Naive B cell (primary cell): Measurements from ENCODE around the gene ZDHHC21. TPM values are rescaled to one million over a fixed set of nuclear protein-coding genes. Genes with fewer than 3 reads are reported as not detected.
A peak's percentile ranks its signal among the peaks of the same experiment; 100 is the strongest.

Experiments
- ATAC-seq, 2 donors: fragments of 150-1000 bp; cut with Tn5 transposase; 2 replicates each; pipeline ENCODE4 v1.10.0; 2021; ENCODE audit warnings: low read depth in 2 of 2, mild to moderate bottlenecking in 2 of 2, moderate library complexity in 2 of 2
- DNase-seq: peaks from one replicate; pipeline ENCODE4 v3.0.0; 2022
- H3K27ac Mint-ChIP-seq, 6 donors: one replicate each; pipeline ENCODE4 v1.8.0; 2020 to 2022; ENCODE audit warnings: mild to moderate bottlenecking in 6 of 6, mixed read lengths in 6 of 6, moderate library complexity in 5 of 6, inconsistent platforms in 2 of 6
- H3K27me3 Mint-ChIP-seq, 3 donors: one replicate each; pipeline ENCODE4 v1.8.0; 2021 to 2022; ENCODE audit warnings: mixed read lengths in 3 of 3, mild to moderate bottlenecking in 1 of 3
- H3K36me3 Mint-ChIP-seq, 2 donors: one replicate each; pipeline ENCODE4 v1.8.0; 2020 to 2022; ENCODE audit warnings: mixed read lengths in 2 of 2, inconsistent platforms in 1 of 2, mild to moderate bottlenecking in 1 of 2
- H3K4me1 Mint-ChIP-seq, 3 donors: one replicate each; pipeline ENCODE4 v1.8.0; 2020 to 2022; ENCODE audit warnings: mixed read lengths in 3 of 3, inconsistent platforms in 1 of 3, mild to moderate bottlenecking in 1 of 3, moderate library complexity in 1 of 3
- H3K4me3 Mint-ChIP-seq, 8 donors: one replicate each; pipeline ENCODE4 v1.8.0; 2020 to 2022; ENCODE audit warnings: mild to moderate bottlenecking in 8 of 8, mixed read lengths in 8 of 8, moderate library complexity in 8 of 8, inconsistent platforms in 2 of 8
- H3K9me3 Mint-ChIP-seq, 7 donors: one replicate each; pipeline ENCODE4 v1.8.0; 2020 to 2022; ENCODE audit warnings: mixed read lengths in 7 of 7, mild to moderate bottlenecking in 5 of 7, inconsistent platforms in 2 of 7, moderate library complexity in 1 of 7
- polyA plus RNA-seq, 6 donors: library from polyadenylated mRNA; unstranded; fragments of 300-500 nt; fragmentation: Illumina TruSeq; gene quantifications; one replicate each; pipeline ENCODE4 v1.2.3, GENCODE V29; 2021; ENCODE audit warnings: low read depth in 6 of 6

The ZDHHC21 gene, protein sequence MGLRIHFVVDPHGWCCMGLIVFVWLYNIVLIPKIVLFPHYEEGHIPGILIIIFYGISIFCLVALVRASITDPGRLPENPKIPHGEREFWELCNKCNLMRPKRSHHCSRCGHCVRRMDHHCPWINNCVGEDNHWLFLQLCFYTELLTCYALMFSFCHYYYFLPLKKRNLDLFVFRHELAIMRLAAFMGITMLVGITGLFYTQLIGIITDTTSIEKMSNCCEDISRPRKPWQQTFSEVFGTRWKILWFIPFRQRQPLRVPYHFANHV
- 1 to 10 TPM; 1.7 to 3.8 (median 3.2) TPM for polyA plus RNA-seq

DNA sequence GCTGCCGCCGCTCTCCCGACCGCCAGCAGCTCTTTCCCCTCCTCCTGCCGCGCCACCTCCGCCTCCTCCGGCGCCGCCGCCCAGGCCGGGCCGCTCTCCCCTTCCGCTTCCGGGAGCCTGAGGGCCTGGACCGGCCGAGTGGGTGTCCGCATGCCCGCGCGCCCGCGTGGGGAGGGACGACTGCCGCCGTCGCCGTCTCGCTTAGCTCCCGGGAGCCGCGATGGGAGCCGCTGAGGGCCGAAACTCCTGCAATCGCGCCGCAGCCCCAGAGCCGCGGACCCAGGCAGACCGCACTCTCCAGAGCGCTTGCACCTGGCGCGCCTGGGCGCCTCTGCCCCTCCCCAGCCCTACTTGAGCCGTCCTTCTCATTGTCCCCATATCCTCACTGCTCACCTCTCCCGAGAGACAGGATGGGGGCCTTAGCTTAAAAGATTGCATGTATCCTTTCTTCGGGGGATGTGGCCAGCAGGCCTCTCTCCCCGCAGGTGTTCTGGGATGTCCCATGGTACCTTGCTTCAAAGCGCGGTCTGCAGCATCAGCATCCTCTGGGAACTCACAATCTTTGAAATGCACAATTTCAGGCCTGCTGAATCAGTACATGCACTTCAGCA is at the start of gene ZDHHC21:
Gene ZDHHC21, minus strand, starts transcription at position 182 of the 611 bp plus-strand sequence. CDS start 19,092 bp downstream, outside the sequence.
- Mint-ChIP-seq H3K9me3 (no peaks in the 10 kb centered on the region), H3K4me1 (peaks cover 39 to 48% (median 41%) of the 10 kb centered on the region in 3 donors), H3K27ac (peak within 1 kb of the TSS; percentile 70 to 96 (median 92)), H3K27me3 (peaks cover 4 to 18% (median 16%) of the 10 kb centered on the region in 3 donors), H3K36me3 (peaks cover 0 to 4% of the 10 kb centered on the region in 2 donors), H3K4me3 (peak within 1 kb of the TSS; percentile 89 to 99 (median 96))
- ATAC-seq (peak; percentile 62 to 68), DNase-seq (peak; percentile 51)

DNA sequence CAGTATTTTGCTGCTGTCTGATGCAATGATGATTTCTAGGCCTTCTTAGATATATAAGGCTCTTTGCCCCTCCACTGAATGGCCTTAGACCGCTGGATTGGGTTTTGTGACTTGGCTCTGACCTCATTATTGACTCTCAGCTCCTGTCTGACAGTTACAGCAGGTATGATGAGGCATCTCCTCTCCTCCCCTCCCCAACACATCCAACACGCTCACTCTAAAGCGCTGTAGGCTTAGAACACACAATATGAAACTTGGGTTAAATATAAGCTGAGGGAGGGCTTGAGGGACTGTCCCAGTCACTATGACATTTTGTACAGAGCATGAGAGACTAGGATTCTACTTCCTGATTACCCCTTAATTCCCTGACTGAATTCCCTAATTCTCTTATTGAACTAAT is 48.1 kb upstream of the ZDHHC21 start:
- peaks cover 0 to 3% (median 0%) of the 10 kb centered on the region in 7 donors for H3K9me3 Mint-ChIP-seq
- ATAC-seq (no peak), DNase-seq (no peak)
- peaks cover 30 to 35% (median 30%) of the 10 kb centered on the region in 3 donors for H3K27me3 Mint-ChIP-seq
- H3K4me3 Mint-ChIP-seq = no peak overlapping the region
- H3K4me1 Mint-ChIP-seq = no peaks in the 10 kb centered on the region
- H3K27ac Mint-ChIP-seq = no peak overlapping the region
- no peaks in the 10 kb centered on the region for H3K36me3 Mint-ChIP-seq

DNA sequence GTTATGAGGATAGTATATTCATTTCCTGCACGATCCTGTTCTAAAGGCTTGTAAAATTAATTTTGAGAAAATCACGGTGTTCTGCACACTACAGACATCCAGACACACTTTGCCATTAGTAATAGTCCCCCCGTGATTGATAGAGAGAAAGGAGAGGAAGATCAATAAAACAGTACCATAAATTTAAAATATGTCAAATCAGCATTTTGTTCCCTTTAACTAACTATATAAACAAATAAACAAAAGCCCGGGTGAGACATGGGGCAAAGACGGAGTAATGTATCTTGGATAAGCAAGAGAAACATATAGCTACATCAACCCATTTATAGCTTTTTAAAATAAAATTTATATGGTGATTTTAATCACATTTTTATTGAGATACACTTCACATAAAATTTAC is 39.9 kb upstream of the ZDHHC21 start:
- Mint-ChIP-seq H3K27ac (no peak overlapping the region), H3K9me3 (no peaks in the 10 kb centered on the region), H3K36me3 (no peaks in the 10 kb centered on the region), H3K27me3 (peaks cover 24 to 37% (median 24%) of the 10 kb centered on the region in 3 donors), H3K4me1 (no peaks in the 10 kb centered on the region), H3K4me3 (no peak overlapping the region)
- DNase-seq (no peak), ATAC-seq (no peak)

DNA sequence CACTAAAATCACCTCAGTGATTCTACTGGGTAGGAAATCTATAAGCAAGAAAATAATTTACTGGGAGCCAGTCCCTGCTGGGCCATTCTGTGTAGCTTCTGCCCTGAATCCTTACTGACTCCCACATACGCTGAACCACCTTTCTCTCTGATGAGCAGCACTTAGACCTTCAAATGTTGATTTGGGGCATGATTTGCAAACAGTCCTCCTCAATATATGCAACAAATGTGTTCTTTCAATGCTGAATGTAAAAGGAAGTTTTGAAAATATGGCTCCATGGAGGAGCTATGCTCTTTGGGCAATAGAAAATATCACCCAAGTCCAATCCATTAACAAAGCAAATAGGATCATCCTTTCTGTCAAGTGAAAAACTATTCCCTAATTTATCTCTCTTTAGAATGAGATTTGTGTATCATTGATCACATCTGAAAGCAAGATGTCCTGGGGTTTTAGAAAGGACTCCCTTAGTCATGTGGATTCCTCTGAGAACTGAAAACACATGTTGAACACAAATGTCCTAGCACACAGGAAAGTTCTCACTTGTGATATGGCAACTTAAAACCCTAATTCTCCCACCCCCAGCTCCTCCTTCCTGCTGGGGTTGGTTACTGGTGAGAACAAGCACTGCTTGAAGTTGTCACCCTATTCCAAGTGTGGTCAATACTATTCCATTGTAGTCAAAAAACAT is 38.2 kb upstream of the ZDHHC21 start:
- H3K27me3 Mint-ChIP-seq = peaks cover 21 to 28% (median 22%) of the 10 kb centered on the region in 3 donors
- no peak for DNase-seq
- H3K4me3 Mint-ChIP-seq = no peak overlapping the region
- H3K9me3 Mint-ChIP-seq = no peaks in the 10 kb centered on the region
- H3K36me3 Mint-ChIP-seq = no peaks in the 10 kb centered on the region
- no peaks in the 10 kb centered on the region for H3K4me1 Mint-ChIP-seq
- ATAC-seq = no peak
- H3K27ac Mint-ChIP-seq = no peak overlapping the region

DNA sequence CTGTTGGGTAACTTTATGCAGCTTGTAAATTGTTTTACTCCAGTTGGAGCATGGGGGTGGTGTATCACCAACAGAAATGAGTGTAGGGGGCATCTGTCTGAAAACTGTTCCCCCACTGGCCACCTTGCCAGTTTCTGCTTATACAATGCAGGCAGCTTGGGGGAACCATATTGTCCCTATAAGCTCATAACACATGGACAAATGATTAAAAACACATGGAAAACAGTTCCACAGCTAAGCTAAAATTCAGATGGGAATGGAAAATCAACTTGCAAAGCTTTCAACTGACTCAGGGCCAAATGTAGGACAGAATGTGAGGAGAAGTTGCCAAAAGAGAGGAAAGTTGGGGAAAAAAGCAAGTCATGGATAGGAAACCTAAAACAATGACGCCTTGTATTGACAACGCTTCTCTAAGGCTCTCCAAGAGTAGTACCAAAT is 37.2 kb upstream of the ZDHHC21 start:
- Mint-ChIP-seq H3K27me3 (peaks cover 19 to 25% (median 19%) of the 10 kb centered on the region in 3 donors), H3K4me1 (no peaks in the 10 kb centered on the region), H3K36me3 (no peaks in the 10 kb centered on the region), H3K9me3 (no peaks in the 10 kb centered on the region), H3K27ac (no peak overlapping the region), H3K4me3 (no peak overlapping the region)
- DNase-seq (no peak), ATAC-seq (no peak)

DNA sequence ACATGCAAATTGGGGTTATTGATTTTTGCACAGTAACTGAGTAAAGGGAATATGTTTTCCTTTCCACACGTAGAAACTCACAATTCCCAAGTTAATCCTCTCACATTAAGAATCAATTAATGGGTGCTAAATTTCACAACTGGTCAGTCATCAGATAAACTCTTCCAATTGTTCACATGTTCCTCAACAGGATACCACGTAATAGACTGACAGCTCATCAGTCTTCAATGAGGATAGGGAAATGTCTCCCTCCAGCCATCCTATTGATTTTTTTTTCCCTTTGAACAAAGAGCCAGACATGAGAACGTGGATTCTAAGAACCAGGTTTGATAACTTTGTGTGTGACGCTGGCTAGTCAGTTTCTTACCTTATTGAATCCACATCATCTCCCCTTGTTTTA is 30.1 kb upstream of the ZDHHC21 start:
- H3K27me3 Mint-ChIP-seq = peaks cover 42 to 54% (median 53%) of the 10 kb centered on the region in 3 donors
- no peaks in the 10 kb centered on the region for H3K4me1 Mint-ChIP-seq
- H3K4me3 Mint-ChIP-seq = no peak overlapping the region
- no peaks in the 10 kb centered on the region for H3K36me3 Mint-ChIP-seq
- DNase-seq = no peak
- no peak for ATAC-seq
- no peak overlapping the region for H3K27ac Mint-ChIP-seq
- H3K9me3 Mint-ChIP-seq = peaks cover 0 to 5% (median 0%) of the 10 kb centered on the region in 7 donors

DNA sequence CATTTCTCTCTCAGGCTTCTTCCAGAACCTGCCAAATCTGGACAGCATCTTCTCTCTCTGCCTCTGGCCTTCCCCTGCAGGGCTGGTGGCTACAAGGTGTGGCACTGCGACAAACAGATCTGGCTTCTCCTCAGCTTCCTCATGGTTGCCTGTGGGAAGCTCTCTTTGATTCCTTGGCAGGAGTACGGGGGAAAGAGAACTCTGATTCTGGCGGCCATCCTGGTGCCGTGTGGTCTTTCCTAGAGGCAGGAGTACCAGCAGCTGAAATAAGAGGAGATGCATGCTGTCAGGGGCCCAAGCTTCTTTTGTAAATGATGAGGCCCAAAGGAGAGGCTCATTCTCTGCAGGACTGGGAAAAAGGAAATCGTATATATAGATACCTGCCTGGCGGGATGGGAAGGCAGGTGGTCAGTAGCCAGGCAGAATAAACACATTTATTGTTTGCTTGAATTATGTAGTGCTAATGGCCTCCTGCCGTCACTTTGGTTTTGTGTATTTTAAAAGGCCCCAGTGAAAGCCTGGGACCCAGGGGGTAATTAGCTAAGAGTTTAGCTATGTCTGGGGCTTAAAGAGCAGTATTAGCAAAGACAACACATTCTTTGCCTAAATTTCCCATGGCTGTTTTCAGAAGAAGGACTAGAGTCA is 29.3 kb upstream of the ZDHHC21 start, which contains the start of gene CER1:
Gene CER1, minus strand, starts transcription at position 343 of the 645 bp plus-strand sequence. Its CDS starts 61 bp downstream, at position 282.
- ATAC-seq = no peak
- DNase-seq = no peak
- Mint-ChIP-seq H3K9me3 (peaks cover 0 to 5% (median 0%) of the 10 kb centered on the region in 7 donors), H3K27me3 (peaks cover 41 to 47% (median 47%) of the 10 kb centered on the region in 3 donors), H3K4me1 (no peaks in the 10 kb centered on the region), H3K4me3 (peak within 1 kb of the TSS in 1 of 8 donors; percentile 17), H3K36me3 (no peaks in the 10 kb centered on the region), H3K27ac (peak within 1 kb of the TSS in 1 of 6 donors; percentile 29)

DNA sequence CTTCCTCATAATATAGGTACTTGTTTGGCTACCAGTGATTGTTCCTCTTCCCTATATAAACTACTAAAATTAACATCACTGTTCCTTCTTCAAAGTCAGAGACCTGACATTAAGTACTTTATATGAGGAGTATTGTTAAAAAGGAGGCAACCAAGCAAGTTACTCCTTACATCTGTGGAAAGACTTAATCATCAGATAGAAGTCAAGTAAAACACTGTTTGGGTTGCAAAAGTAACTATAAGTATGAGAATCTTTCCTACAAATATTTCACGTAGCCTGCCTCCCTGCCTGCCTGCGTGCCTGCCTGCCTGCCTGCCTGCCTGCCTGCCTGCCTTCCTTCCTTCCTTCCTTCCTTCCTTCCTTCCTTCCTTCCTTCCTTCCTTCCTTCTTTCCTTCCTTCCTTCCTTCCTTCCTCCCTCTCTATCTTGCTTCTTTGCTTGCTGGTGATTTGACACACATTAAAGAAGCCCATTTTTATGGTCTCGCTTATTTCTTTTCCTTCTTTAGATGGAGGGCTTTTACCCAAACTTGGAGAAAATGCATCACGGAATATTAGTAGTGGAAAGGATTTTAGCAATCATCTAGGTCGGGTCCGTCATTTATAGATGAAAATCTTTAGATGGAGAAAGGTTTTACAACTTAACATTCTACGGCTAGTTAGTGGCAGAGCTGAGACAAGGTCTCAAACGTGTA is 26.1 kb upstream of the ZDHHC21 start:
- H3K4me3 Mint-ChIP-seq = no peak overlapping the region
- DNase-seq (no peak), ATAC-seq (no peak)
- no peak overlapping the region for H3K27ac Mint-ChIP-seq
- peaks cover 0 to 5% (median 0%) of the 10 kb centered on the region in 7 donors for H3K9me3 Mint-ChIP-seq
- no peaks in the 10 kb centered on the region for H3K36me3 Mint-ChIP-seq
- H3K4me1 Mint-ChIP-seq = no peaks in the 10 kb centered on the region
- peaks cover 40 to 50% (median 48%) of the 10 kb centered on the region in 3 donors for H3K27me3 Mint-ChIP-seq

DNA sequence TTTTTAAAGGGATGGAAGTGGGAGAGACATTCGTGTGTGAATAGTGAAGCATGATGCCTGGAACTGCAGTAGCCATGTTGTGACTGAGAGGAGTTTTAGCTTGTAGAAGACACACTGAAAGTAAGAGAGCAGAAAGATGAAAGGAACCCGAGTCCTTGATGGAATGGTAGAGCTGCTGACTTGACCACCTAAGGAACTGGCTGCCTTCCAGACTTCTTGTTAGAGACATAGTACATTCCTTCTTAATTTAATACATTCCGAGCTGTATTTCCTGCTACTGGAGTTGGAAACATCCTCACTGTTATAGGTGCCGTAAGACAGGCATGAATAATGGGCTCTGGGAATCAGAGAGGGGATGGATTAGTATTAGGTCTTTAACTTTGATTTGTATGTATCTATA is 21.9 kb upstream of the ZDHHC21 start:
- ATAC-seq = no peak
- peaks cover 32 to 48% (median 39%) of the 10 kb centered on the region in 3 donors for H3K27me3 Mint-ChIP-seq
- peaks cover 0 to 5% of the 10 kb centered on the region in 2 donors for H3K36me3 Mint-ChIP-seq
- H3K27ac Mint-ChIP-seq = no peak overlapping the region
- DNase-seq = no peak
- H3K4me1 Mint-ChIP-seq = peaks cover 7 to 13% (median 11%) of the 10 kb centered on the region in 3 donors
- peaks cover 0 to 5% (median under 1%) of the 10 kb centered on the region in 7 donors for H3K9me3 Mint-ChIP-seq
- H3K4me3 Mint-ChIP-seq = no peak overlapping the region

DNA sequence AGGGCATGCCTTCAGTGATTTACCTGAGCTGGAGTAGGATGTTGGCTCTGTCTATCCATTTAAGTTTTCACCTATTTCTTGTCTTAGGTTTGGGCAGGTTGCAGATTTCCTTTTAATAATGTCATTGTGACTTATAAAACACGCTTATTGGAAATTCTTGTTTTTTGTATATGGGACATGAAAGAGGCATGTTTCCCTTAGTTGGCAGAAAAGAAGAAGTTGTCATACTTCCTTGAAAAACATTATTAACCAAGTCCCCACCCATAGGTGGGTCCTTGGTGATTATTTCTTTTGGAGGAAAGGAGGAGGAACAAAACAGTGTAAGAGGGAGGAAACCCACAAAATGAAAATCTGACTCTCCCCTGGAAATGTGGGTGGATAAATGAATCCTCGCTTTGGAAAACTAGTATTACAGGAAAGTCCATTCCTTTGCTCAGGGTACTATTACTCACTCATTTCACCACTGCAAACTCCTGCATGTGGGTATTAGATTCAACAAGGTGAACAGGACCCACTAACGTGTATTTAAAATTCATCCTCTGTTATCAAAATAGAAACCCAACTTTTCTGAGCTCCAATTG is 20.0 kb upstream of the ZDHHC21 start:
- Mint-ChIP-seq H3K27ac (no peak overlapping the region), H3K4me1 (peaks cover 7 to 13% (median 11%) of the 10 kb centered on the region in 3 donors), H3K27me3 (peaks cover 36 to 54% (median 40%) of the 10 kb centered on the region in 3 donors), H3K9me3 (peaks cover 0 to 5% (median 1%) of the 10 kb centered on the region in 7 donors), H3K36me3 (peaks cover 7 to 12% of the 10 kb centered on the region in 2 donors), H3K4me3 (peak overlapping the region in 1 of 8 donors; percentile 10)
- no peak for ATAC-seq
- DNase-seq = no peak

DNA sequence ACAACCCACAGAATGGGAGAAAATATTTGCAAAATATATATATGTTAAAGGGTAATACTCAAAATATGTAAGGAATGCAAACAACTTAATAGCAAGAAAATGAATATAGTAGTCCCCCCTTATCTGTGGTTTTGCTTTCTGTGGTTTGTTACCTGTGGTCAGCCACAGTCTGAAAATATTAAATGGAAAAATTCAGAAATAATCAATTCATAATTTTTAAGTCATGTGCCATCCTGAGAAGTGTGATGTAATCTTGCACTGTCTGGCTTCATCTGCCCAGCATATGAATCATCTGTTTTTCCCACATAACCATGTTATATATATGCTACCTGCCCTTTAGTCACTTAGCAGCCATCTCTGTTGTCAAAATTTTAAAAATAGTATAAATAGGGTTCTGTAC is 17.6 kb upstream of the ZDHHC21 start:
- H3K36me3 Mint-ChIP-seq = peaks cover 7 to 12% of the 10 kb centered on the region in 2 donors
- no peak overlapping the region for H3K4me3 Mint-ChIP-seq
- peaks cover 31 to 60% (median 32%) of the 10 kb centered on the region in 3 donors for H3K27me3 Mint-ChIP-seq
- ATAC-seq = no peak
- H3K4me1 Mint-ChIP-seq = peaks cover 19 to 24% (median 20%) of the 10 kb centered on the region in 3 donors
- DNase-seq = no peak
- H3K9me3 Mint-ChIP-seq = peaks cover 0 to 14% (median 9%) of the 10 kb centered on the region in 7 donors
- H3K27ac Mint-ChIP-seq = no peak overlapping the region

DNA sequence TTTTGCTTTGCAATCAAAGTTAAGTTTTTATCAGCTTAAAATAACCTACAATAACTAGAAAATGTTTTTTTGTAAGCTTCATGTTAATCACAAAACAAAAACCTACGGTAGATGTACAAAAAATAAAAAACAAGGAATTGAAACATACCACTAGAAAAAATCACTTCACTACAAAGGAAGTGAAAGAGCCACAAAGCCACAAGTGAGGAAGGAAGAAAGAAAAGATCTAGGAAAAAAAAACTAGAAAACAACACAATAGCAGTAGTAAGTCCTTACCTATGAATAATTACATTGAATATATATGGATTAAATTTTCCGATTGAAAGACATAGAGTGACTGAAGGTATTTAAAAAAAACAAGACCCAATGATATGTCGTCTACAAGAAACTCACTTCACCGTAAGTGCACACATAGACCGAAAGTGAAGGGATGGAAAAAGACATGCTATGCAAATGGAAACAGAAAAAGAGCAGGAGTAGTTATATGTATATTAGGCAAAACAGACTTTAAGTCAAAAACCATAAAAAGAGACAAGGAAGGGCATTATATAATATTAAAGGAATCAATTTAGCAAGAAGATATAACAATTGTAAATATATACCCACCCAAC is 13.4 kb upstream of the ZDHHC21 start:
- H3K27ac Mint-ChIP-seq = peak overlapping the region in 2 of 6 donors; percentile 25 to 79
- H3K27me3 Mint-ChIP-seq = peaks cover 19 to 44% (median 29%) of the 10 kb centered on the region in 3 donors
- DNase-seq (peak; percentile 50), ATAC-seq (peak; percentile 61 to 72)
- peak overlapping the region in 4 of 8 donors; percentile 10 to 48 (median 36) for H3K4me3 Mint-ChIP-seq
- peaks cover 11 to 12% (median 12%) of the 10 kb centered on the region in 3 donors for H3K4me1 Mint-ChIP-seq
- peaks cover 4 to 30% (median 24%) of the 10 kb centered on the region in 7 donors for H3K9me3 Mint-ChIP-seq
- peaks cover 7 to 16% of the 10 kb centered on the region in 2 donors for H3K36me3 Mint-ChIP-seq
